Smooth muscle cell of trachea (primary cell): ENCODE data around the gene DUSP14. TPM values are rescaled to one million over a fixed set of nuclear protein-coding genes. Genes with fewer than 3 reads are reported as not detected.

Source experiments
- total RNA-seq: library from RNA; depleted of rRNA; stranded (reverse); fragments of >200 nt; gene quantifications from 2 replicates; pipeline ENCODE4 v1.2.1, GENCODE V29; 2014

DUSP14 gene, protein sequence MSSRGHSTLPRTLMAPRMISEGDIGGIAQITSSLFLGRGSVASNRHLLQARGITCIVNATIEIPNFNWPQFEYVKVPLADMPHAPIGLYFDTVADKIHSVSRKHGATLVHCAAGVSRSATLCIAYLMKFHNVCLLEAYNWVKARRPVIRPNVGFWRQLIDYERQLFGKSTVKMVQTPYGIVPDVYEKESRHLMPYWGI
- 68.9 and 82.4 TPM in 2 replicates for total RNA-seq

DNA sequence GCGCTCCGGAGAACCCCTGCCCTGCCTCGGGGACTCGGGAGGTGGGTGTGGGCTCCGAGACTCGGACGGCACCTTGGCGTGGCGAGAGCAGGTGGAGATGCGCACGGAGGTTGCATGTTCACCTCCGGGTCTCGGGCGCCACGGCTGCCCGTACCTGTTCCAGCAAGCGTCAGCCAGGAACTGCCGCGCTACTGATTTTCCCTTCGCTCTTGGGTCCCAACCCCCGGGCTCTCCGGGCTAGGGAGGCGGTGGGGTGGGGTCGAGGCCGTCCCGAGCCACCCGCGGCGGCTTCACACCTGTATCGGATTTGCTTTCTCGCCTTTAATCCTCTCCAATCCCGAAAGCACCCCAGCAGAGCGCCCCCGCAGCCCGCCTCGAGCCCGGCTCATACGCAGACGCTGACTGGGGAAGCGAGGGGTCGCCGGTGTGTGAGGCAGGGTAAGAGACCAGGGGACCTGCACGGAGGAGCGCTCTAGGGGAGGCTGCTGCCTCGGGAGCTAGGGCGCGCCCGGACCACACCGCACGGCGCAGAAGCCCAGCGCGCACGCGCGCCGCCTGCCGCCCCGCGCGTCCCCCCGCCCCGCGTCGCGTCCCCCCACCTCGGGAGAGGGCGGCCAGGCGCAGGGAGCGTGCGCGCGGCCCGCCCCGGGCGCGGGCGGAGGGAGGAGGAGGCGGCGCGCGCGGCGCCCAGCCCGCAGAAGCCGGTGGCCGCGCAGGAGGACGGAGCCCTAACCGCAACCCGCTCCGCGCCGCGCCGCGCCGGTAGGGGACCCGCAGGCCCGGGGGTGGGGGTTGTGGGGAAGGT, at the start of gene DUSP14:
TSS of gene DUSP14 (plus strand) at position 695 of the 805 bp plus-strand sequence. CDS start 22,382 bp downstream, outside the sequence.

Other genes with a start within 250 kb of the DUSP14 start
- not detected in 2 replicates for gene C17orf78, start 113.9 kb upstream of the DUSP14 start, total RNA-seq
- 66.0 and 75.6 TPM in 2 replicates for gene ACACA, start 83.1 kb upstream of the DUSP14 start, total RNA-seq
- gene TADA2A, start 83.0 kb upstream of the DUSP14 start, total RNA-seq = 19.0 and 23.0 TPM in 2 replicates
- 20.8 and 26.6 TPM in 2 replicates for gene SYNRG, start 119.5 kb downstream of the DUSP14 start, total RNA-seq
- gene DDX52, start 153.6 kb downstream of the DUSP14 start, total RNA-seq = 17.0 and 25.2 TPM in 2 replicates